HG02885 (cell line): ENCODE data around the gene PTPRN2.

Experiments used
- ATAC-seq: cut with Tn5 transposase; IDR thresholded peaks from one replicate; pipeline ENCODE4 v1.9.1; 2021; ENCODE audit warnings: mild to moderate bottlenecking; ENCODE audit not compliant: unreplicated experiment, poor library complexity

PTPRN2 gene

GRCh38 chr7:157541295-157542067 is 1046.1 kb downstream of the PTPRN2 start:
- ATAC-seq, result no peak

GRCh38 chr7:157540606-157541294 is 1046.9 kb downstream of the PTPRN2 start:
- ATAC-seq, result no peak

GRCh38 chr7:157540020-157540419 is 1047.6 kb downstream of the PTPRN2 start:
- no peak for ATAC-seq

GRCh38 chr7:157539521-157539920 is 1048.1 kb downstream of the PTPRN2 start:
- no peak for ATAC-seq

GRCh38 chr7:157538735-157539134 is 1048.9 kb downstream of the PTPRN2 start:
- no peak for ATAC-seq

- ATAC-seq, result no peak
Observed at GRCh38 chr7:157538321-157538720, 1049.3 kb downstream of the PTPRN2 start.

DNA sequence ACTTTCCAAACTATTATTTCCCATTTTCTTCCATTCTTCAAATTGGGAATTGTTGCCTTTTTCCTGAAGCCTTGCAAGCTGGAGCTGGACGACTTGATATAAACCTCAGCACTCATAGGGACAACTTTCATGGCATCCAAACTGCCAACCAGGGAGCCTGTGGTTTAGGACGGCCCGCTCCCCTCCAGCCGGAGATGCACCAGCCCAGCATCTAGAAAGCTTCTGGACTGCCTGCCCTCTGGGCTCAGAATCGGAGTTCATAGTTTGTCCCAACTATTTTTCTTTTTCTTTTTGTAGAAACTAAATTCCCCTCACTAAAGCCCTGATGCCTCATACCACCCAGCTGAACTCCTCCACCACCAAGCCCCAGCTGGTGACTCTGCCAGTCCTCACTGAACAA is 1050.6 kb downstream of the PTPRN2 start:
- ATAC-seq, result no peak

- ATAC-seq, result no peak
Observed at GRCh38 chr7:157532068-157532467, 1055.6 kb downstream of the PTPRN2 start.

DNA sequence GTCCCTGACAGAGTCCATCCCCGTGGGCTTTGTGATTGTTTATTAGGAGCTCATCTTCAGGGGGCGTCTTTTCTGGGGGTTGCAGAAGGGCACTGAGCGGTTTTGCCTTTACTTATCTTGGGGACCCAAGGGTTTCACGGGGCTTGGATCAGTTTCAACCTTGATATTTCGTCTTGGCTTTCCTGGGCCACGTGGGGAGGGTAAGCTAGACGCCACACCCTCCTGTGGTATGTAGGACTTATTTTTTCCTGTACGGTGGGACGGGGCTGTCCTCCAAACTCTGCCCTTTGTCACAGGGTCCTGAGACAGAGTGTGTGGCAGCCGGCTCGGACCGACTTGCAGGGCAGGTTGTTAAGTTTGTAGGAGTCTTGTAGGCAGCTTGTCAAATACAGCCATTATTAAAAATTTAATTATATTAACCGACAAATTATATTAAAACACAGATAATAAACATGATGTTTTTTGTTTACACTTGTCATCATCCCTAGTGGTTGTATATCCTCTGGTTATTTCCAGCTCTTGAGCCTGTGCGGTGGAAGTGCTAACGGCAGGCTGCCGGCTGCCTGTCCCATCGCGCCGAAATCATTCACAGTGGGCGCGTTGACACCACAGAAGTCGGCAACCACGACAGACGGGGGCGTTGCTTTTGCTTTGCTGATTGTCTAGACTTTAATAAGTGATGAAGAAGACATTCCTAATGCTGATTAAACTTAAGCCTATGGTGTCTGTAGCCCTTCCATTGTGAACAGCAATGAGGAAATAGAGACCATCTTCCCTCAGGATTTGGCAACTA is 1057.7 kb downstream of the PTPRN2 start:
- ATAC-seq, result no peak

DNA sequence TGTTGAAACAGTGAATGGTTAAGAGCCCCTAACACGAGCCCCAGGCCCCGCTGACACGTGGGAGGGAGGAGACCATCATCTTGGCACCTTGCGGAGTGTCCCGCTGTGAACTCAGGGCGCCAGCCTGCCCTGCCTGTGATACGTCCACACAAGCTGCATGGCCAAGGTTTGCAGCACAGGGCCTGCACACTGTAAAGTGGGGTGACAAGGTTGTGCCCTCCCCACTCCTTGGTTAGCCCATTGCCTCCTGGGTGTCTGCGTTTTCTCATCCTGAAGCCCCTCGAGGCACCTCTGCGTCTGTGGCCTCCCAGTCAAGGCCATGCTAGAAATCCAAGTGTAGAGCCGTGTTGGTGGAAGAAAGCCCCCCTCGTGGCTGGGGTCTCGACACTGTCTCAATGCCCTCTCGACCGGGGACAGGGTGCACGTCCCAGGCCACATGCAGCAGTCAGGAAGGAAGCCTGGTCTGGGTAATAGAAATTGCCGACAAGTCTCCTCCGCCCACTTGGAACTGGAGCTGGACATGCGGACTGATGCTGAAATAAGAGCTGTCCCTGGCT is 1058.8 kb downstream of the PTPRN2 start:
- ATAC-seq, result no peak

GRCh38 chr7:157527686-157528085 is 1059.9 kb downstream of the PTPRN2 start:
- no peak for ATAC-seq

DNA sequence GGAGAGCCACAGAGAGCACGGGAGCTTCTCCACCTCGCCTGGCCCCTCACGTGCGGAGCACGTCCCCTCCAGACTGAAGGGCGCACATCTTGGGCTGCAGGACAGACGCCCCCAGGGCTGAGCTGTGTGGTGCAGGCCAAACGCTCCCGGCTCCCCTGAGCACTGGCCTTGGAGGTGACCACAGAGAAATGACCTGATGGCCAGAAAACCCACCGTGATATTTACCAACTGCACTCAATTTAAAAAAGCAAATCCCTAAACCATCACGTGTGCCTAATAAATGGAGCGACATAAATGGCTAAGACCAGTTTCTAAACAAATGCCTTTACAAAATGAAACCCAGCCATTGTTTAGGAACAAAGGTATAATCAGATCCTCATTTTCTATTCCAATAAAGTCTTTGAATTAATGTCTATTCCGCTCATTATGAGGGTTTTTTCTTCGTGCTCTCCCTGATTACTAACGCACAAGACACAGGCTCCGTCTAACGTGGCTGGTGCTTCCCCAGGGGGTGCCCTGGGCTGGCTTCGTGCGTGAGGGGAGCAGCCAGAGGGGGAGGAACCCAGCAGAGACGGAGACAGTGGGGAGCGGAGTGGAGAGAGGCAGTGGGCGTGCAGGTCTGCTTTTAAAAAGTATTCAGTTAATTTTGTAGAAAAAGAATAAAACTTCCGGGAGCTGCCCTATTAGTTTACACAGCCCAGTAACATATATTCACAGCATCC is 1060.5 kb downstream of the PTPRN2 start:
- ATAC-seq, result no peak

GRCh38 chr7:157526005-157526912 is 1061.4 kb downstream of the PTPRN2 start:
- ATAC-seq, result no peak

DNA sequence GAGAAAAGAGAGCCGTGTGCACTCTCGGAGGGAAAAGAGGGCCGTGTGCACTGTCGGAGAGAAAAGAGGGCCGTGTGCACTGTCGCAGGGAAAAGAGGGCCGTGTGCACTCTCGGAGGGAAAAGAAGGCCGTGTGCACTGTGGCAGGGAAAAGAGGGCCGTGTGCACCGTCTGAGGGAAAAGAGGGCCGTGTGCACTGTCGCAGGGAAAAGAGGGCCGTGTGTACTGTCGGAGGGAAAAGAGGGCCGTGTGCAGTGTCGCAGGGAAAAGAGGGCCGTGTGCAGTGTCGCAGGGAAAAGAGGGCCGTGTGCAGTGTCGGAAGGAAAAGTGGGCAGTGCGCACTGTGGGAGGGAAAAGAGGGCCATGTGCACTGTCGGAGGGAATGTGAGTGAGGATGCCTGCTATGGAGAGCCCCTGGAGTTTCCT is 1062.1 kb downstream of the PTPRN2 start:
- no peak for ATAC-seq

DNA sequence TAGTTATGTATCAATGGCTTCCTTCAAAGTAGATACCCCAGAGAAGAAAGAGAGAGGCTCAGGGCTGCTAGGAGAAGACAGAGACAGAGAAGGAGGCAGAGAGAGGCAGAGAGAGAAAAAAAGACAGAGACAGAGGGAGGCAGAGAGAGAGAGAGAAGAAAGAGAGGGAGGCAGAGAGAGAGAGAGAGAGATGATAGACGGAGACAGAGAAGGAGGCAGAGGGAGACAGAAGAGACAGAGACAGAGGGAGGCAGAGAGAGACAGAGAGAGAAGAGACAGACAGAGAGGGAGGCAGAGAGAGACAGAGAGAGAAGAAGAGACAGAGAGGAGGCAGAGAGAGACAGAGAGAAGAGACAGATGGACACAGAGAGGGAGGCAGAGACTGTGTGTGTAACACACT is 1062.9 kb downstream of the PTPRN2 start:
- no peak for ATAC-seq

- ATAC-seq, result no peak
Observed at GRCh38 chr7:157523766-157524421, 1063.7 kb downstream of the PTPRN2 start.

DNA sequence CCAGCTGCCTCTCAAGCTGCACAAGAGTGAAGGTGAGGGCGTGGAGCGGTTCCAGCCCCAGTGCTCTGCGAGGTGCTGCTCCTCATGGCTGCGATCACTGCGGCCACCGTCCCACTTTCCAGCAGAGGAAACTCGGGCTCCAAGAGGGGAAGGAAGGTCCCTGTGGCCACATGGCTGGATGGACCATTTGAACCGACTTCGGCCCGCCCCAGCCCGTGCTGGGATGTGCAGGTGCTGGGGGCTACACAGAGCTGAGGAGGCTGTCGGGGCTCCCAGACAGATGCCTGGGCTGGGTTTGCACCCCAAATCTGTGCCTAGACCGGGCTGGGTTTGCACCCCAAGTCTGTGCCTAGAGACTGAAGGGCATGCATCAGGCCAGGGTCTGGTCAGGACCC is 1064.3 kb downstream of the PTPRN2 start:
- ATAC-seq, result no peak

DNA sequence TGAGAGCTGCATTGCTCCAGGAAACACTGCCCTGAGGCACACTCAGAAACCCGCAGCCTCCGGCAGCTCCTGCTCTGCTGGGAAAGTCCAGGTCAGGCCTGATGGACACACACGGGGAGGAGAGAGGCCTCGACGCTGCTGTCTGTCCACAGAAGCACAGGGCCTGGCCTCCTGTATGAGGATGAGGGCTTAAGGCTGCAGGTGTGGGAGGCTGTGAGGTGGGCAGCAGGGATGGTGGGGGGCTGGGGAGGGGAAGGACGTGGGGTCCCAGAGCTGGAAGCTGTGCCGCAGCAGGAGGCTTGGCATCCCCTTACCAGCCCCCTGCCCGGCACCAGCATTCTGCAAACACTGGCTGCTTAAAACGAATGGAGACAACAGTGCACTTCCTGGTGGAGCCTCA is 1064.7 kb downstream of the PTPRN2 start:
- ATAC-seq, result no peak

DNA sequence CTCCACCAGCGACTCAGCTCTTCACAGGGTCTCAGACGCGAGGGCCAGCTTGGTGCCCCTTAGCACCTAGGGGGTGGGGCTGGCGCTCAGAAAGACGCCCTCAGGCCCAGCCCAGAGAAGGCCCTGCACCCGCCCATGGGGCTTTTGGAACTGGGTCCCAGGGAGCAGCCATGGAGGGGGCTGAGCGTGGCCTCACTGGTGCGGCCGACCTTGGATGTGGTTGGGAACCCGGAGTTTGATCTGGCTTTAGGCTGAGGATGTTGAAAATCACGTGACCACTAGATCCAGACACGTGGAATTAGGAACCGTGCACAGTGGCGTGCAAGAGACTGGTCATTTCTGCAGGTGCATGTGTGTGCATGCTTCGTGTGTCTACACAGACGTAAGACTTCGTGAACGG is 1065.4 kb downstream of the PTPRN2 start:
- ATAC-seq, result no peak
